Natural killer cell (primary cell): Measurements from ENCODE around the gene ADAM22. TPM values are rescaled to one million over a fixed set of nuclear protein-coding genes. Genes with fewer than 3 reads are reported as not detected.
A peak's percentile ranks its signal among the peaks of the same experiment; 100 is the strongest.

Source experiments
- ATAC-seq, 3 donors: fragments of 150-1000 bp in 2 of 3; fragments of 200-7000 bp in 1 of 3; cut with Tn5 transposase; 1 replicate in 1 of 3; 2 replicates in 2 of 3; pipeline ENCODE4 v1.10.0; 2021; ENCODE audit warnings: mild to moderate bottlenecking in 2 of 3, moderate library complexity in 2 of 3
- DNase-seq, 2 donors: peaks; one replicate each; pipeline versions ENCODE4 v3.0.0 to v3.0.0-alpha.2; 2013 to 2021; ENCODE audit warnings: mixed read lengths in 1 of 2
- H3K27ac ChIP-seq: one replicate; pipeline ENCODE4 v1.5.1; 2013; ENCODE audit warnings: mild to moderate bottlenecking, low read length
- H3K27me3 ChIP-seq: one replicate; pipeline ENCODE4 v1.6.1; 2013; ENCODE audit warnings: low read length; ENCODE audit not compliant: control insufficient read depth, insufficient read depth
- H3K36me3 ChIP-seq: one replicate; pipeline ENCODE4 v1.6.1; 2013; ENCODE audit warnings: low read length; ENCODE audit not compliant: control insufficient read depth, insufficient read depth
- H3K4me1 ChIP-seq: one replicate; pipeline ENCODE4 v1.6.1; 2013; ENCODE audit warnings: low read length; ENCODE audit not compliant: control insufficient read depth, insufficient read depth
- H3K4me3 ChIP-seq: one replicate; pipeline ENCODE4 v1.5.1; 2013; ENCODE audit warnings: low read length
- H3K9me3 ChIP-seq: one replicate; pipeline ENCODE4 v1.6.1; 2013; ENCODE audit warnings: low read length; ENCODE audit not compliant: control insufficient read depth, insufficient read depth
- H3K27ac Mint-ChIP-seq, 2 donors: one replicate each; pipeline ENCODE4 v1.8.0; 2022; ENCODE audit warnings: mild to moderate bottlenecking in 2 of 2, mixed read lengths in 2 of 2, moderate library complexity in 1 of 2
- H3K27me3 Mint-ChIP-seq, 2 donors: one replicate each; pipeline ENCODE4 v1.8.0; 2022; ENCODE audit warnings: low read depth in 2 of 2, mixed read lengths in 2 of 2
- H3K36me3 Mint-ChIP-seq: one replicate; pipeline ENCODE4 v1.8.0; 2022; ENCODE audit warnings: mixed read lengths
- H3K4me1 Mint-ChIP-seq, 2 donors: one replicate each; pipeline ENCODE4 v1.8.0; 2022; ENCODE audit warnings: mixed read lengths in 2 of 2
- H3K4me3 Mint-ChIP-seq: one replicate; pipeline ENCODE4 v1.8.0; 2022; ENCODE audit warnings: mild to moderate bottlenecking, moderate library complexity, mixed read lengths
- H3K9me3 Mint-ChIP-seq, 2 donors: one replicate each; pipeline ENCODE4 v1.8.0; 2022; ENCODE audit warnings: mixed read lengths in 2 of 2
- CTCF ChIP-seq: fragments of 200-600 bp; IDR thresholded peaks from one replicate; pipeline ENCODE4 v1.8.0; 2022; ENCODE audit warnings: antibody characterized with exemption
- WGBS: methylation state at CpG from one replicate; pipeline ENCODE4 v1.1.7; 2013; ENCODE audit warnings: missing lambda C conversion rate; ENCODE audit not compliant: insufficient coverage; 5-methylcytosine and 5-hydroxymethylcytosine counted together
- intact Hi-C: fragments of 100-400 bp; cut with micrococcal nuclease; formaldehyde crosslinking; loops from one replicate; pipeline ENCODE4 v1.14.2; 2022
- total RNA-seq, 4 donors: library from RNA; stranded (reverse); fragments of 120-200 nt in 1 of 4; gene quantifications; one replicate each; pipeline versions ENCODE4 v1.2.3 to v1.2.4, GENCODE V29; 2013 to 2022

ADAM22 gene
- total RNA-seq, 3 donors from 2014 or later (not counting 1 experiment from before 2014, with no cell fraction given) = 3.0 to 5.4 (median 3.7) TPM

GRCh38 chr7:88206254-88206653, 272.2 kb downstream of the ADAM22 start:
- Mint-ChIP-seq H3K27me3 (no peaks in the 10 kb centered on the region), H3K4me3 (no peak overlapping the region), H3K4me1 (peaks cover 7% of the 10 kb centered on the region in 2 donors), H3K9me3 (no peaks in the 10 kb centered on the region), H3K36me3 (peaks cover 31% of the 10 kb centered on the region), H3K27ac (no peak overlapping the region)
- intact Hi-C loops = no loop called here
- 96% methylated on average over 3 of the region's 4 CpGs for WGBS
- H3K36me3 ChIP-seq = peaks cover 76% of the 10 kb centered on the region
- no peak for TF ChIP-seq CTCF
- no peak overlapping the region for H3K4me3 ChIP-seq
- ATAC-seq = no peak
- no peaks in the 10 kb centered on the region for H3K4me1 ChIP-seq
- H3K27ac ChIP-seq = no peak overlapping the region
- no peak for DNase-seq
- H3K27me3 ChIP-seq = no peaks in the 10 kb centered on the region
- H3K9me3 ChIP-seq = no peaks in the 10 kb centered on the region

GRCh38 chr7:88208521-88208920, 274.5 kb downstream of the ADAM22 start:
- TF ChIP-seq CTCF = no peak
- H3K4me3 ChIP-seq = no peak overlapping the region
- Mint-ChIP-seq H3K27me3 (no peaks in the 10 kb centered on the region), H3K9me3 (no peaks in the 10 kb centered on the region), H3K4me1 (peaks cover 7 to 8% of the 10 kb centered on the region in 2 donors), H3K27ac (no peak overlapping the region), H3K4me3 (no peak overlapping the region), H3K36me3 (peaks cover 25% of the 10 kb centered on the region)
- WGBS = 100% methylated on average over 1 of the region's 3 CpGs
- no peak for ATAC-seq
- no peaks in the 10 kb centered on the region for H3K27me3 ChIP-seq
- H3K4me1 ChIP-seq = no peaks in the 10 kb centered on the region
- peaks cover 80% of the 10 kb centered on the region for H3K36me3 ChIP-seq
- no peak for DNase-seq
- no peaks in the 10 kb centered on the region for H3K9me3 ChIP-seq
- intact Hi-C loops = no loop called here
- no peak overlapping the region for H3K27ac ChIP-seq

- Mint-ChIP-seq H3K27ac (peak overlapping the region in 1 of 2 donors; percentile 1), H3K27me3 (no peaks in the 10 kb centered on the region), H3K4me3 (no peak overlapping the region), H3K9me3 (no peaks in the 10 kb centered on the region), H3K36me3 (peaks cover 20% of the 10 kb centered on the region), H3K4me1 (peaks cover 23 to 27% of the 10 kb centered on the region in 2 donors)
- TF ChIP-seq CTCF = no peak
- 100% methylated on average over 1 of the region's 1 CpG for WGBS
- H3K27me3 ChIP-seq = no peaks in the 10 kb centered on the region
- DNase-seq = no peak
- H3K36me3 ChIP-seq = peaks cover 67% of the 10 kb centered on the region
- no peaks in the 10 kb centered on the region for H3K9me3 ChIP-seq
- intact Hi-C loops = no loop called here
- no peak for ATAC-seq
- H3K4me3 ChIP-seq = no peak overlapping the region
- H3K27ac ChIP-seq = no peak overlapping the region
- H3K4me1 ChIP-seq = peaks cover 3% of the 10 kb centered on the region
Measured at GRCh38 chr7:88212918-88213317, 278.9 kb downstream of the ADAM22 start.

GRCh38 chr7:88214456-88214855, 280.4 kb downstream of the ADAM22 start:
- WGBS = no CpG with 5 or more reads among the region's 2 CpGs
- Histone ChIP-seq H3K4me3 (no peak overlapping the region), H3K9me3 (no peaks in the 10 kb centered on the region), H3K4me1 (peaks cover 3% of the 10 kb centered on the region), H3K36me3 (peaks cover 52% of the 10 kb centered on the region), H3K27ac (no peak overlapping the region), H3K27me3 (no peaks in the 10 kb centered on the region)
- no peaks in the 10 kb centered on the region for H3K27me3 Mint-ChIP-seq
- peak overlapping the region in 1 of 2 donors; percentile 1 for H3K27ac Mint-ChIP-seq
- peaks cover 34 to 42% of the 10 kb centered on the region in 2 donors for H3K4me1 Mint-ChIP-seq
- peaks cover 11% of the 10 kb centered on the region for H3K36me3 Mint-ChIP-seq
- H3K4me3 Mint-ChIP-seq = no peak overlapping the region
- no peaks in the 10 kb centered on the region for H3K9me3 Mint-ChIP-seq
- ATAC-seq = no peak
- DNase-seq = no peak
- TF ChIP-seq CTCF = no peak
- intact Hi-C loops = no loop called here
